ENCODE data around the gene ARID1B.

ARID1B gene

GRCh38 chr6:157201083-157201482 is 423.9 kb downstream of the ARID1B start:
- DNase-seq (ENCODE audit: low read depth, low spot score) = no peak

GRCh38 chr6:157203312-157203744 is 426.1 kb downstream of the ARID1B start:
- no peak for DNase-seq (ENCODE audit: low read depth, low spot score)

GRCh38 chr6:157203764-157204163 is 426.6 kb downstream of the ARID1B start:
- DNase-seq (ENCODE audit: low read depth, low spot score) = no peak

- DNase-seq (ENCODE audit: low read depth, low spot score) = no peak
Observed at GRCh38 chr6:157205473-157206358, 428.5 kb downstream of the ARID1B start.

GRCh38 chr6:157206359-157206815 is 429.2 kb downstream of the ARID1B start:
- DNase-seq (ENCODE audit: low read depth, low spot score) = no peak

GRCh38 chr6:157207521-157208076 is 430.4 kb downstream of the ARID1B start:
- DNase-seq (ENCODE audit: low read depth, low spot score) = no peak

GRCh38 chr6:157209865-157210530 is 432.8 kb downstream of the ARID1B start:
- no peak for DNase-seq (ENCODE audit: low read depth, low spot score)

GRCh38 chr6:157210954-157211353 is 433.8 kb downstream of the ARID1B start:
- DNase-seq (ENCODE audit: low read depth, low spot score) = no peak

- DNase-seq (ENCODE audit: low read depth, low spot score) = no peak
Observed at GRCh38 chr6:157211603-157212455, 434.7 kb downstream of the ARID1B start.

GRCh38 chr6:157213426-157213825 is 436.2 kb downstream of the ARID1B start:
- no peak for DNase-seq (ENCODE audit: low read depth, low spot score)

- DNase-seq (ENCODE audit: low read depth, low spot score) = no peak
Observed at GRCh38 chr6:157213907-157214565, 436.9 kb downstream of the ARID1B start.

- DNase-seq (ENCODE audit: low read depth, low spot score) = no peak
Observed at GRCh38 chr6:157215717-157216116, 438.5 kb downstream of the ARID1B start.

- no peak for DNase-seq (ENCODE audit: low read depth, low spot score)
Observed at GRCh38 chr6:157216570-157216969, 439.4 kb downstream of the ARID1B start.

GRCh38 chr6:157217198-157217893 is 440.2 kb downstream of the ARID1B start:
- DNase-seq (ENCODE audit: low read depth, low spot score) = no peak

GRCh38 chr6:157217894-157218370 is 440.8 kb downstream of the ARID1B start:
- no peak for DNase-seq (ENCODE audit: low read depth, low spot score)

- DNase-seq (ENCODE audit: low read depth, low spot score) = no peak
Observed at GRCh38 chr6:157218371-157219198, 441.4 kb downstream of the ARID1B start.

- peak; percentile 78 for DNase-seq (ENCODE audit: low read depth, low spot score)
Observed at GRCh38 chr6:157219201-157220200, 442.3 kb downstream of the ARID1B start.

- no peak for DNase-seq (ENCODE audit: low read depth, low spot score)
Observed at GRCh38 chr6:157220485-157220884, 443.3 kb downstream of the ARID1B start.

Data from astrocyte of the hippocampus (primary cell).